RWPE1 (cell line): ENCODE data around the gene BAHD1.

ENCODE experiments used
- CTCF ChIA-PET: fragments of 350-600 bp; sonication (Branson Sonifier 250); formaldehyde crosslinking; extraction: SDS; loops from one replicate; lab custom pipeline; 2021; lab: Yijun Ruan, JAX
- POLR2A ChIA-PET: fragments of 400-600 bp; formaldehyde crosslinking; extraction: SDS; loops from one replicate; lab custom pipeline; 2020; ENCODE audit warnings: antibody characterized with exemption; ENCODE audit not compliant: low non-redundant PET; lab: Yijun Ruan, JAX
- DNase-seq: peaks from one replicate; pipeline ENCODE4 v3.0.0; 2012; ENCODE audit warnings: low spot score
- H3K27ac ChIP-seq: fragments of 450-650 bp; 2 replicates; pipeline ENCODE4 v1.5.1; 2017
- TF ChIP-seq, protein P1 (sequence below): fragments of 450-650 bp; conservative IDR thresholded peaks from 2 replicates; pipeline ENCODE4 v1.5.1; 2017; ENCODE audit warnings: low read depth, mild to moderate bottlenecking

Gene BAHD1

DNA sequence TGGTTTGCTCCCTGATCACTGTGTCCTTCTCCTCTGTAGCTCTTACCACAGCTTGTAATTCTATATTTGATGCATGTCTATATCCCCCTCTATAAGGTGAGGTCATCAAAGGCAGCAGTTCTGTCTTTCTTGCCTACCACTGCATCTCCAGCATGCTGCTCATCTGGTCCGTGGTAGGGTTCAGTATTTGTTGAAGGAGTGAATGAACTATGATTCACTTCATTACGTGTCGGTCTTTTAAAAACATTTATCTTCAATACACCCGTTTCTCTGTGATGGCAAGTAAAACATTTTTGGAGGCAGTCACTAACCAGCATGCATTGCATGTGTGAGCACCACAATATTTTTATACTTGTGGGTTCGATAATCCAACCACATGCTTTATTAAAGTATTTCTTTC is 57.7 kb downstream of the BAHD1 start:
- TF ChIP-seq, protein P1, sequence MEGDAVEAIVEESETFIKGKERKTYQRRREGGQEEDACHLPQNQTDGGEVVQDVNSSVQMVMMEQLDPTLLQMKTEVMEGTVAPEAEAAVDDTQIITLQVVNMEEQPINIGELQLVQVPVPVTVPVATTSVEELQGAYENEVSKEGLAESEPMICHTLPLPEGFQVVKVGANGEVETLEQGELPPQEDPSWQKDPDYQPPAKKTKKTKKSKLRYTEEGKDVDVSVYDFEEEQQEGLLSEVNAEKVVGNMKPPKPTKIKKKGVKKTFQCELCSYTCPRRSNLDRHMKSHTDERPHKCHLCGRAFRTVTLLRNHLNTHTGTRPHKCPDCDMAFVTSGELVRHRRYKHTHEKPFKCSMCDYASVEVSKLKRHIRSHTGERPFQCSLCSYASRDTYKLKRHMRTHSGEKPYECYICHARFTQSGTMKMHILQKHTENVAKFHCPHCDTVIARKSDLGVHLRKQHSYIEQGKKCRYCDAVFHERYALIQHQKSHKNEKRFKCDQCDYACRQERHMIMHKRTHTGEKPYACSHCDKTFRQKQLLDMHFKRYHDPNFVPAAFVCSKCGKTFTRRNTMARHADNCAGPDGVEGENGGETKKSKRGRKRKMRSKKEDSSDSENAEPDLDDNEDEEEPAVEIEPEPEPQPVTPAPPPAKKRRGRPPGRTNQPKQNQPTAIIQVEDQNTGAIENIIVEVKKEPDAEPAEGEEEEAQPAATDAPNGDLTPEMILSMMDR, result no peak
- no peak for DNase-seq
- CTCF ChIA-PET, result no interaction called here
- POLR2A ChIA-PET, result no interaction called here
- no peak overlapping the region for H3K27ac ChIP-seq

DNA sequence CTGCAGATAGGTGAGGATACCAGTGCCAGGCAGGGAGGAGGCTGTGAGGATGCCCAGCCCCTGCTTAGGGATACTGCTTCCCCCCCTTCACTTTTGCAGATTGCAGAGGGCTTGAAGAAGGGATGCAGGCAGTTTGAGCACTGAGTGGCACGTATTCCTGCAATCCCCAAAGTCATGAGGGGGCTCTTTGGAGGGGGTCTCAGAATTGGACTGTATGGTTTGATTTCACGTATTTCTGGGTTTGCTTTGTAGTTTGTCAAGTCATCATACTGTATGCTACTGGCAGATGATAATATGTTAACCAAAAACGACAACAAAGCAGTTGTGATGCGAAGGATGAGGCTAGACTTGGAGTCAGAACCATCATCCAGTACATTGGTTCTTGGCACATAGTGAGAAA is 58.1 kb downstream of the BAHD1 start:
- DNase-seq, result no peak
- POLR2A ChIA-PET, result no interaction called here
- no peak overlapping the region for H3K27ac ChIP-seq
- TF ChIP-seq, protein P1, result no peak
- CTCF ChIA-PET, result no interaction called here

DNA sequence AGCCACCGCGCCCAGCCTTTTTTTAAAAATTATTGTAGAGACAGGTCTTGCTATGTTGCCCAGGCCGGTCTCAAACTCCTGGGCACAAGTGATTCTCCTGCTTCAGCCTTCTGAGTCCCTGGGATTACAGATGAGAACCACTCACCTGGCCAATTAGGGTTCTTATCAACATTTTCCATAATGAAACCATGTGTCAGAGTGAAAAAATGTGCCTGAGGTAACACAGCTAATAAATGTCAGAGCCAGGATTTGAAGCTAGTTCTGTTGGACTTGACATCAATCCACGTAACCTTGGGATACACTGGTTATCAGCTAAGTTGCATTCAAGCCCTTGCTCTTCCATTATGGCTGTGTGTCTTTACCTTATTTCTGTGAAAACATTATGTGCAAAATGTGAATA is 59.2 kb downstream of the BAHD1 start:
- H3K27ac ChIP-seq, result no peak overlapping the region
- TF ChIP-seq, protein P1, result no peak
- ChIA-PET POLR2A (no interaction called here), CTCF (no interaction called here)
- DNase-seq, result no peak

DNA sequence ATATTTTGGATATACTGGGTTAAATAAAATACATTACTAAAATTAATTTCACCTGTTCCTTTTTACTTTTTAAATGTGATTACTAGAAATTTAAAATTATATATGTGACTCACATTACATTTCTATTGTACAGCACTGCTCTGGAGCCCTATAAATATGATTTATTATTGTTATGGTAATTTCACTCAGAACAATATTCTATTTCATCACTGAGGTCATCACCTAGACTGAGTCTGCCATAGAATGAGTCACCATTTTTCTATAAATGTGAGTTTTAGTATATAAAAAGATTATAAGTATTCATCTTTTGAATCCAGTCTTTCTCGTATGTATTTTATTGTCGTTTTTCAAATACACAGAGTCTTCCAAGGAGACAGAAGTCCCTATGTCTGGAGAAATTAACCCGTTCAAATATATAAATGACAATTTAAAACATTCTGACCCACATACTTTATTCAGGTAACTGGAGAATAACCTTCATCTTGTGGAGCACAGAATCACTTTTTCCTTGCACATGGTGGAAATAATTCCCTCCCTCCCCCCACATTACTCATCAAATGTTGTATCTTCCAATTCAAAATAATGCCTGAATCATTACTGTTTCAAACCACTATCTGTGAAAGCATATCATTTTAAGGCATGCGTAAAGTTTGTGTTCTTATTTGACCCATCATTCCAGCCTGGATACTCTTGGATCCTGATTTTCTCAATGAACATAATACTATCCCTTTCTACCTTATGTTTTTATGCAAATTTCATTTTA is 60.0 kb downstream of the BAHD1 start:
- CTCF ChIA-PET, result no interaction called here
- H3K27ac ChIP-seq, result no peak overlapping the region
- POLR2A ChIA-PET, result no interaction called here
- peak; percentile 67 for DNase-seq
- TF ChIP-seq, protein P1, result no peak

DNA sequence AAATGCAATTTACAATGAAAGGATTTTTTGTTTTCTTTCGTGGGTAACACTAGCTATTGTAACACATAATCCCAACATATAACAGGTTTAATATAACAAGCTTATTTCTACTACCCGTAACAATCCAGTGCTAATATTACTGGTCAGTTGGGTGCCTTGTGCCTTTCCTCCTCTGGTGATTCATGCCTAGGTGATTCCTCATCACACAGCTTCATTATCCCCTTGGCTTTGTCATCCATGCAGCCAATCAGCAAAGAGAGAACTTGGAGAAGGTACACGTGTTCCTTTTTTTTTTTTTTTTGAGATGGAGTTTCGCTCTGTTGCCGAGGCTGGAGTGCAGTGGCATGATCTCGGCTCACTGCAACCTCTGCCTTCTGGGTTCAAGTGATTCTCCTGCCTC is 60.7 kb downstream of the BAHD1 start:
- H3K27ac ChIP-seq, result no peak overlapping the region
- ChIA-PET CTCF (interaction anchor here (0.6 kb wide), 3 partner anchors 29 to 145 kb away, joined by 3 to 9 read pairs (median 6); no protein-coding TSS in a partner anchor), POLR2A (no interaction called here)
- peak; percentile 89 for DNase-seq
- TF ChIP-seq, protein P1, result no peak

DNA sequence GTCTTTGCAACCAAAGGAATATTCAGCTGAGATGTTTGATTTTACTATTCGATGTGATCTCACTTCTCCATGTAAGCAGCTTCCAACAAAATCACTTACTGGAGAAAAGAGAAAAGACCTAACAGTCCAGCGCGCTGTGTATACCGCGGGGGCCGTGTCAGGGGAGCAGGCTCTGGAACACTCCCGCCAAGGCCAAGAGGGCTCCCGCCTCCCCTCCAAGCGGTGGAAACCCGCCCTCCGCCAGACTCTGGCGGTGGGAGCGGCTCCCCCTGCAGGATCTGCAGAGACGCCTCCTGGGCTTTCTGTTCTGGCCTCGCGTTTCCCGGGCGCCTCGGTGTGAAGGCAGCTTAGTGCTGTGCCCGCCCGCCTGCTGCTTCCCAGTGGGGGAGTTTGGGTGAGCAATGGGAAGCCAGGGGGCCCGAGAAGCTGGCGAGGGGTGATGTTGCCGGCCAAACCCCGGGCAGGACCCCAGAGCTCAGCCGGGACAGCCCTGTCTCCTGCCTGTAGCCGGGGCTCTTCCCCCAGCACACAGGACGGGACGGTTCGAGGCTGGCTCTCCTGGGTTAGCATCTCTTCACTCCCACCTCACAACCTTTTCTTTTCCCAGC is 66.3 kb downstream of the BAHD1 start:
- TF ChIP-seq, protein P1, result peak; percentile 91
- ChIA-PET POLR2A (no interaction called here), CTCF (interaction anchor here (0.6 to 1.2 kb wide), 9 partner anchors 10 to 1200 kb away, joined by 3 to 7 read pairs (median 4); no protein-coding TSS in a partner anchor)
- no peak overlapping the region for H3K27ac ChIP-seq
- DNase-seq, result peak; percentile 79
